Measurements from ENCODE around the gene KCNMB2. TPM values are rescaled to one million over a fixed set of nuclear protein-coding genes. Genes with fewer than 3 reads are reported as not detected.

Gene KCNMB2
- total RNA-seq, 1 experiment from 2014 or later, result 0.06 TPM

GRCh38 chr3:178752843-178753242, 216.6 kb downstream of the KCNMB2 start:
- no peak for DNase-seq (ENCODE audit: low read depth)

GRCh38 chr3:178754852-178755510, 218.7 kb downstream of the KCNMB2 start:
- peak; percentile 5 for DNase-seq (ENCODE audit: low read depth)

- DNase-seq (ENCODE audit: low read depth), result no peak
Measured at GRCh38 chr3:178761024-178761423, 224.8 kb downstream of the KCNMB2 start.

GRCh38 chr3:178761461-178761860, 225.2 kb downstream of the KCNMB2 start:
- DNase-seq (ENCODE audit: low read depth), result no peak

- DNase-seq (ENCODE audit: low read depth), result no peak
Measured at GRCh38 chr3:178762385-178762784, 226.1 kb downstream of the KCNMB2 start.

- no peak for DNase-seq (ENCODE audit: low read depth)
Measured at GRCh38 chr3:178765472-178765871, 229.2 kb downstream of the KCNMB2 start.

- DNase-seq (ENCODE audit: low read depth), result no peak
Measured at GRCh38 chr3:178767581-178767980, 231.3 kb downstream of the KCNMB2 start.

GRCh38 chr3:178768072-178768864, 232.0 kb downstream of the KCNMB2 start:
- DNase-seq (ENCODE audit: low read depth), result no peak

GRCh38 chr3:178771511-178771910, 235.3 kb downstream of the KCNMB2 start:
- no peak for DNase-seq (ENCODE audit: low read depth)

GRCh38 chr3:178772746-178773145, 236.5 kb downstream of the KCNMB2 start:
- DNase-seq (ENCODE audit: low read depth), result no peak

GRCh38 chr3:178773358-178773757, 237.1 kb downstream of the KCNMB2 start:
- no peak for DNase-seq (ENCODE audit: low read depth)

- DNase-seq (ENCODE audit: low read depth), result peak; percentile 81
Measured at GRCh38 chr3:178777718-178778411, 241.6 kb downstream of the KCNMB2 start.

GRCh38 chr3:178778589-178778988, 242.4 kb downstream of the KCNMB2 start:
- peak; percentile 11 for DNase-seq (ENCODE audit: low read depth)

GRCh38 chr3:178785961-178786360, 249.7 kb downstream of the KCNMB2 start:
- no peak for DNase-seq (ENCODE audit: low read depth)

- DNase-seq (ENCODE audit: low read depth), result no peak
Measured at GRCh38 chr3:178787960-178788359, 251.7 kb downstream of the KCNMB2 start.

- DNase-seq (ENCODE audit: low read depth), result no peak
Measured at GRCh38 chr3:178794711-178795110, 258.5 kb downstream of the KCNMB2 start.

GRCh38 chr3:178795349-178795748, 259.1 kb downstream of the KCNMB2 start:
- DNase-seq (ENCODE audit: low read depth), result no peak

- DNase-seq (ENCODE audit: low read depth), result no peak
Measured at GRCh38 chr3:178802259-178802658, 266.0 kb downstream of the KCNMB2 start.

GRCh38 chr3:178802993-178803693, 266.9 kb downstream of the KCNMB2 start:
- DNase-seq (ENCODE audit: low read depth), result peak; percentile 19

- no peak for DNase-seq (ENCODE audit: low read depth)
Measured at GRCh38 chr3:178804606-178805005, 268.4 kb downstream of the KCNMB2 start.

GRCh38 chr3:178805741-178806140, 269.5 kb downstream of the KCNMB2 start:
- DNase-seq (ENCODE audit: low read depth), result no peak

GRCh38 chr3:178806651-178807050, 270.4 kb downstream of the KCNMB2 start:
- no peak for DNase-seq (ENCODE audit: low read depth)
